C1 segment of cervical spinal cord (tissue), 14 donors: ENCODE measurements around the gene PTRH2.
"Not testable (repeated sequence)": the region's sequence is repeated elsewhere in the genome, so short reads cannot be mapped to it uniquely, and the experiment has no call there.

Source experiments
- DNase-seq, 14 donors: peaks; one replicate each; lab custom pipeline; 2025; lab: John Stamatoyannopoulos, UW

The PTRH2 gene

GRCh38 chr17:59669411-59669810 lies 37.8 kb downstream of the PTRH2 start:
- no peak for DNase-seq

DNA sequence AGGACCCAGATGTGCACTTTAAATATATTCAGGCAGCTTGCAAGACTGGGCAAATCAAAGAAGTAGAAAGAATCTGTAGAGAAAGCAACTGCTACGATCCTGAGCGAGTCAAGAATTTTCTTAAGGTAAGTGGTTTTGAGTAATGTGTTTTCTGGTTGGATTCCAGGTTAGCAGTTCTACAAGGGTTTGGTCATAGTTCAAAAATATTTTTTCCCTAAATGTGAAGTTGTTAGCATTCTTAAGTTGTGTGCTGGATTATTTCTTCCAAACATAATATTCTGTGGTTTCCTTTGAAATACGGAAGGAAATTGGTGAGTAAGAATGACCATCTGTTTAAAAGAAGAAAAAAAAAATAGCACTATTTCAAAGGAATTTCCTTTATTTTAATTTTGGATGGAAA lies 38.4 kb downstream of the PTRH2 start:
- no peak for DNase-seq

- no peak for DNase-seq
Observed at GRCh38 chr17:59666235-59666634, 41.0 kb downstream of the PTRH2 start.

DNA sequence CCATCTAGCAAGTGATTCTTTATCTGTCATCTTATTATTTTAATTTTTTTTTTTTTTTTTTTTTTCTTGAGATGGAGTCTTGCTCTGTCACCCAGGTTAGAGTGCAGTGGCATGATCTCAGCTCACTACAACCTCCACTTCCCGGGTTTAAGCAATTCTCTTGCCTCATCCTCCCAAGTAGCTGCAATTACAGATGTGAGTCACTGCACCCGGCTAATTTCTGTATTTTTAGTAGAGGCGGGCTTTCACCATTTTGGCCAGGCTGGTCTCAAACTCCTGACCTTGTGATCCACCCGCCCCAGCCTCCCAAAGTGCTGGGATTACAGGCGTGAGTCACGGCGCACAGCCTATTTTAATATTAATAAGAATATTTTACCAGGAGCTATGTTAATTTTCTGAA lies 50.6 kb downstream of the PTRH2 start:
- not testable (repeated sequence) for DNase-seq

GRCh38 chr17:59652119-59652518 lies 55.1 kb downstream of the PTRH2 start:
- DNase-seq: no peak

- DNase-seq: no peak
Observed at GRCh38 chr17:59651346-59651745, 55.9 kb downstream of the PTRH2 start.

DNA sequence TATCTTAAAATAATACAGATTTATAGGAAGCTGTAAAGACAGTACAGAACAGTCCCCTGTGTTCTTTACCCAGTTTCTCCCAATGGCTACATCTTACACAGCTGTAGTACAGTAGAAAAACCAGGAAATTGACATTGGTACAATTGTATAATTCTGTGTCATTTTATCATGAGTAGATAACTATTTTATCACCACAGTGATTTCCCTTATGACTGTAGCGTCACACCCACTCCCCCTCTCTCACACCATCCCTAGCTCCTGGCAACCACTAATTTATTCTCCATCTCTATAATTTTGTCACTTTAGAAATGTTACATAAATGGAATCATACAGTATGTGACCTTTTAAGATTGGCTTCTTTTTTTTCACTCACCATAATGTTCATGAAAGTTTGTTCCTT lies 56.6 kb downstream of the PTRH2 start:
- DNase-seq: no peak

DNA sequence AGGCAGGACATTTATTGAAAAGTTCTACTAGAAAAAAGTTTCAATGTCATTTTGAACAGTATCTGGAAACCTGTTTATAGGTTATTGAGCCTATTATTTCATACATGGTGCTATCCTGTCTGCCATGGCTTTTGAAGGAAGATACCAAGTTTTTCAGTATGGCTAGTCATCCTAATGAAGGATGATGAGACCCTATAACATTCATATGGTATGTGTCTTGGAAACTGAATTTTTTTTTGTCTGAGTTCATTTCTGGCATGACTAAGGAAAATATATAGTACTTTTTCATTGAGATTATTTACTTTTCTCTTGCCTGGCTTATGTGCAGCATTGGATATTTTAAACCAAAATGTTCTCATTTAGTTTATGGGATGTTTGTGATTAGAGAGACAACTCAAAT lies 57.3 kb downstream of the PTRH2 start:
- DNase-seq: no peak
